ENCODE results near the gene EHMT1. TPM values are rescaled to one million over a fixed set of nuclear protein-coding genes. Genes with fewer than 3 reads are reported as not detected.
A peak's percentile ranks its signal among the peaks of the same experiment; 100 is the strongest.

EHMT1 gene
- total RNA-seq, 2 experiments from 2014 or later: 65.9 to 66.3 TPM

DNA sequence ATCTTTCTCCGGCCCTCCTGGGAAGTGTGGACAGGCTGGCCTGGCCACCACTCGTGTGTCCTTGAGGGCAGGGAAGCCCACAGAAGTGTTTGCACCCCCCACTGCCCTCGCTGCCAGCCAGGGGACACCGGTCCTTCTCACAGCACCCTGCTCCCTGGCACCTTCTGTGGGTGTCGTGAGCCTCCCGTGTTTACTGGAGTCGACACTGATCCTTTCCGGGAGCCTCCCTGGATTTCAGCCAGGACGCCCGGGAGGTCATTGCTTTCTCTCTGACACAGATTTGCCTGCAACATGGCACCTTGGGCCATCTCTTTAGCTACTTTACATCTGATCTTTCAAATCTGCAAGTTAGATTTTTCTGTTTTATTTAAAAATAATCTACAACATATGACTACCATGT, 138.3 kb downstream of the EHMT1 start:
- H3K27me3 Mint-ChIP-seq: no peaks in the 10 kb centered on the region
- H3K9me3 Mint-ChIP-seq: peaks cover 7% of the 10 kb centered on the region
- H3K27ac Mint-ChIP-seq: peak overlapping the region; percentile 61
- H3K36me3 Mint-ChIP-seq: peaks cover 73% of the 10 kb centered on the region
- no peak for DNase-seq
- H3K4me1 Mint-ChIP-seq: peaks cover 17% of the 10 kb centered on the region
- H3K4me3 Mint-ChIP-seq: no peak overlapping the region

DNA sequence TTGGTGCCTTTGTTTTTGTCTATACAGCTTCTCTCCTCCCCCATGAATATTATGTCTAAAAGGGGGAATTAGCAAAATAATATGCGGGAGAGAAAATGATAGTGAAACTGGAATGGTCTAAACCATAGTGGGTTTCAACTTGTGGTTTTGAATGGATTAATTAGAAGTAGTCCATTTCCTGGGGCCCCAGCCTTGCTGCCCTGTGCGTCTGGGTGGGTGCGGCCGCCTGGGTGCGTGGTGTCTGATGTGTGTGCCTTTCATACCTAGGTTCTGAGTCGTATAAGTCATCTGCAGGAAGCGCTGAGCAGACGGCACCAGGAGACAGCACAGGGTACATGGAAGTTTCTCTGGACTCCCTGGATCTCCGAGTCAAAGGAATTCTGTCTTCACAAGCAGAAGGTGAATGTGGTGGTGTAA, 138.8 kb downstream of the EHMT1 start:
- H3K4me1 Mint-ChIP-seq: peaks cover 17% of the 10 kb centered on the region
- no peak overlapping the region for H3K4me3 Mint-ChIP-seq
- H3K27ac Mint-ChIP-seq: peak overlapping the region; percentile 61
- peaks cover 7% of the 10 kb centered on the region for H3K9me3 Mint-ChIP-seq
- H3K36me3 Mint-ChIP-seq: peaks cover 72% of the 10 kb centered on the region
- DNase-seq: peak; percentile 57
- no peaks in the 10 kb centered on the region for H3K27me3 Mint-ChIP-seq

DNA sequence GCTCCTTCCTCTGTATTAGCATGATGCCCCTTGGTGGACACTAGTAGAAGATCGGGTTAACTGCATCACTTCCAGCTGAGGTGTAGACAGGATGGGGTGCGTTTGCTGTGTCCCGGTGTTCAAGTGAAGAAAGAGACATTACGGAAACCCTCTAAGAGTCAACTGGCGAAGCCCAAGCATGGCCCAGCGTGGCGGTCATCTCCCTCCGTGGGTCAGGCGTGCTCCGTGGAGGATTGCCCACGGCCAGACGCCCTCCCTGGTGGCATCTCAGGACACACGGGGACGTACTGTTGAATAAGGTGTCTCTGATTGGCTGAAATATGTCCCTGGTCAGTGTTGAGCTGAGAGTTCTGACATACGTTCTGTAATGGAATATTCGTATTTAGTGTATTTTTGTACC, 139.3 kb downstream of the EHMT1 start:
- H3K36me3 Mint-ChIP-seq: peaks cover 68% of the 10 kb centered on the region
- peaks cover 7% of the 10 kb centered on the region for H3K9me3 Mint-ChIP-seq
- no peak for DNase-seq
- peak overlapping the region; percentile 61 for H3K27ac Mint-ChIP-seq
- no peak overlapping the region for H3K4me3 Mint-ChIP-seq
- H3K27me3 Mint-ChIP-seq: no peaks in the 10 kb centered on the region
- H3K4me1 Mint-ChIP-seq: peaks cover 17% of the 10 kb centered on the region

DNA sequence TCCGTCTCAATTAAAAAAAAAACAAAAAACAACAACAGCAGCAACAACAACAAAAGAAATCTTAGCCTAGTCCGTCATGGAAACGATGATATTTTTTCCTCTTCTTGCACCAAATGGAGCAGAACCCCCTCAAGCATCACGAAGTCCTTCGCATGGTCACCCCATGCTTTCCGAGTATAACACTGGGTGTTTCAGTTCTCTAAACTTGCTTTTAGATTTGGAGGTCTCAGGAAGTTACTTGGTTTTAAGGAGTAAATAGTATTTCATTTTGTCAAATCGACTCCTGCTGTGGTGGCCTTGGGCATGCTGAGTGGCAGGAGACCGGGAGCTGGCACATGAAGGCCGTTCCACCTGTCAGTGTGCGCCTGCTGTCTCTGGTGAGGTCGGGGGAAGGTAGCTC, 140.3 kb downstream of the EHMT1 start:
- Mint-ChIP-seq H3K9me3 (peaks cover 7% of the 10 kb centered on the region), H3K27ac (peak overlapping the region; percentile 65), H3K4me1 (peaks cover 17% of the 10 kb centered on the region), H3K27me3 (no peaks in the 10 kb centered on the region), H3K36me3 (peaks cover 61% of the 10 kb centered on the region), H3K4me3 (no peak overlapping the region)
- no peak for DNase-seq

DNA sequence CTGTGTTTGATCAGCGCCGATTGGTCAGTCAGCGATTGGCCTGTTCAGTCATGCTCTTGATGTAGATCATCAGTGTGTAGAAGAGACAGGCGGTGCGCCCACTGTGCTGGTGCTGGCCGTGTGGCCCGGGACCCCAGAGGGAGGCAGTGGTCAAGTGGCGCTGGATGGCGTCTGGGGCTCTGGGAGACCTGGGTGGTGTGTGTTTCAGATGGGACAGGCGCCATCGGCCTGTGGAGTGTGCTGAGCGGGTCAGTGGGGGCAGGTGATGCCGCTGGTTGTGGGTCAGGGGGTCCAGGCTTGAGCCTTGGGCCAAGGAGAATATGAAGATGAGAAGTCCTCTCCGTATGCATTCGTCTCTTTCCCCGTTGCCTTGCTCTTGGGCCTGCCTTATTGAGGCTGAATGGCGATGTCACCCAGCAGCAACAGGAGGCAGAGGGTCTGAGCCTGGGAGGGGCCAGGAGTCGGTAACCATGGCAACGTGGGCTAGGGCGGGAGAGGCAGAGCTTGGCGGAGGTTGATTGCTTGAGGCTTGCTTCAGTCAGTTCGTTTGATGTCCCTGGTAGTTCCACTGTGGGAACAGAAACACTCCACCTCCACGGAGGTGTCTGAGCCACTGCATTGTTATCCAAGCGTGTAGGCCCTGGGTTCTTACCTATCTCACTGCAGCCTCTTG, 141.0 kb downstream of the EHMT1 start:
- Mint-ChIP-seq H3K4me3 (no peak overlapping the region), H3K36me3 (peaks cover 57% of the 10 kb centered on the region), H3K4me1 (peaks cover 17% of the 10 kb centered on the region), H3K27me3 (no peaks in the 10 kb centered on the region), H3K9me3 (peaks cover 7% of the 10 kb centered on the region), H3K27ac (peak overlapping the region; percentile 70)
- no peak for DNase-seq

DNA sequence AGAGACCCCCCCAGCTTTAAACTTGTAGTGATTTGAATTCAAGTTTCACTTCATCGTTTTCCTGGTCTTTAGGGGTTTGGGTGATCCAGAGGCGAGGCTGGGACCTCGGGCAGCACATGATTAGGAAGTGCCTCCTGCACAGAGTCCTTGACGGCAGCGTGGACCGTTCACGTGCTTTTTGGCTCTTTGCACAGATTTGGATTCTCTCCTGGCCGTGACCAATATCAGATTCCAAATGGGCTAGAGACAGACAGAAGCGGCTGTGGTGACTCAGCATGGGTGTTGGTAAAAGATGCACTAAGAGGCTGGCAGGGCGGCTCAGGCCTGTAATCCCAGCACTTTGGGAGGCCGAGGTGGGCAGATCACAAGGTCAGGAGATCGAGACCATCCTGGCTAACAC, 141.6 kb downstream of the EHMT1 start:
- H3K9me3 Mint-ChIP-seq: peaks cover 3% of the 10 kb centered on the region
- no peak overlapping the region for H3K4me3 Mint-ChIP-seq
- H3K27ac Mint-ChIP-seq: peak overlapping the region; percentile 70
- no peaks in the 10 kb centered on the region for H3K27me3 Mint-ChIP-seq
- peaks cover 51% of the 10 kb centered on the region for H3K36me3 Mint-ChIP-seq
- no peak for DNase-seq
- peaks cover 17% of the 10 kb centered on the region for H3K4me1 Mint-ChIP-seq

DNA sequence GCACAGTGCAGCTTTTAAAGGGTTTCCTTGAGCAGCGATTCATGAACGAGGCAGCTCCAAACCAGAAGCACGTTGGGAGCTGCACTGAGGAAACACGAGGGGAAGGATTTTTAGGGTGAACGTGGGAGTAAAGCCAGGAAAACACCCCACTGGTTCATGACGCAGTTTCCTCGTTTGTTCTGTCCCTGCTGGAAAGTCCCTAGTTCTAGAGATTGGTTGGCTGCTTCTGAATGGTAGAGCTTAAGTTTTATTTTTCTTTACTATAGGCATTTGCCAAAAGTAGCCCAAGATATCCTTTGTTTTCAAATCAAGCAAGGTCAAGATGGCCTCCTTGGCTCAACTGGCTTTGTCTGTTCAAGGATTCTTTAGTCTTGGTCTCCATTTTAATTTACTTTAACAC, 142.2 kb downstream of the EHMT1 start:
- H3K27ac Mint-ChIP-seq: peak overlapping the region; percentile 70
- H3K27me3 Mint-ChIP-seq: no peaks in the 10 kb centered on the region
- H3K9me3 Mint-ChIP-seq: no peaks in the 10 kb centered on the region
- H3K4me1 Mint-ChIP-seq: peaks cover 17% of the 10 kb centered on the region
- H3K4me3 Mint-ChIP-seq: no peak overlapping the region
- H3K36me3 Mint-ChIP-seq: peaks cover 50% of the 10 kb centered on the region
- DNase-seq: no peak

DNA sequence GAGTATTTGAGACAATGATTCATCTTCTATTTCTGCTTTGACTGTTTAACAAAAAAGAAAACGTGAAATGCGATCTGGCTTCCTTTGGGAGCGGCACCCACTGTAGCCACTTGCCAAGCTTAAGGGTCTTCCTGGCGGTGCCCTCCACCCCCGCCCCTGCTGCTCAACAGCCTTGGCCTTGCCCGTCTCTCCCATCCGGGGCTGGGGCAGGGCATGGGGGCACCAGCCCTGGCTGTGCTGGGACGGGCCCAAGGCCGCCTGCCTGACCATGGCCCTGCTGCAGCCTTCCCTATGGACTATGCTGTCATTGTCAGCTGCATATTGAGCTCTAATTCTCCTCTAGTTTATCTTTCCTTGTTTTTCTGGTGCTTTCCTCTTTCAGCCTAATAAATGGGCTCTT, 143.0 kb downstream of the EHMT1 start:
- Mint-ChIP-seq H3K4me3 (no peak overlapping the region), H3K36me3 (peaks cover 42% of the 10 kb centered on the region)

DNA sequence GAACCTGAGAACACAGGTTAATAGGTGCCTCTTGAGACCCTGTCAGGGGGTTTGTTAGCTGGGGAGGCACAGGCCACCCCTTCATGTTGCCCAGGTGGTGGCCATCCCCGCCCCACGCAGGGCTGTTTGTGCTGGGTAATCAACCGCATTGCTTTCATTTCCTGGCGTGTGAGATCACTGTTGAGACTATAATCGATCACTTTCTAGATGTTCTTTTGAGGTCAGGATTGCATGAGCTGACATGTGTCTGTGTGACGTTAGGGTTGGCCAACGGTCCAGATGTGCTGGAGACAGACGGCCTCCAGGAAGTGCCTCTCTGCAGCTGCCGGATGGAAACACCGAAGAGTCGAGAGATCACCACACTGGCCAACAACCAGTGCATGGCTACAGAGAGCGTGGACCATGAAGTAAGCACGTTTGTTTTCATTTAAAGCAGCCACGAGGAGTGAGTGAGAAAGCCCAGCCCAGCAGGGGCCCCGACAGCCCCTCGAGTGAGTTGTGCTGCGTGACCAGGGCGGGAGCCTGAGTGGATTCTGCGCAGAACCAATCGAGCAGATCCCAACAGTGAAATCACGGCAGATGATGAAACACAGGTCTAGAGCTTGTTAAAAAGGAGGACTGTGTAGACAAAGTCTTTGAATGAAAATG, 143.7 kb downstream of the EHMT1 start:
- no peak for DNase-seq
- Mint-ChIP-seq H3K4me3 (no peak overlapping the region), H3K9me3 (no peaks in the 10 kb centered on the region), H3K4me1 (peaks cover 9% of the 10 kb centered on the region), H3K36me3 (peaks cover 42% of the 10 kb centered on the region), H3K27me3 (no peaks in the 10 kb centered on the region), H3K27ac (peak overlapping the region; percentile 68)

More for the DNA sequence above, 143.0 kb downstream of the EHMT1 start:
- Mint-ChIP-seq H3K27ac (peak overlapping the region; percentile 68), H3K27me3 (no peaks in the 10 kb centered on the region), H3K9me3 (no peaks in the 10 kb centered on the region), H3K4me1 (peaks cover 16% of the 10 kb centered on the region)
- no peak for DNase-seq

DNA sequence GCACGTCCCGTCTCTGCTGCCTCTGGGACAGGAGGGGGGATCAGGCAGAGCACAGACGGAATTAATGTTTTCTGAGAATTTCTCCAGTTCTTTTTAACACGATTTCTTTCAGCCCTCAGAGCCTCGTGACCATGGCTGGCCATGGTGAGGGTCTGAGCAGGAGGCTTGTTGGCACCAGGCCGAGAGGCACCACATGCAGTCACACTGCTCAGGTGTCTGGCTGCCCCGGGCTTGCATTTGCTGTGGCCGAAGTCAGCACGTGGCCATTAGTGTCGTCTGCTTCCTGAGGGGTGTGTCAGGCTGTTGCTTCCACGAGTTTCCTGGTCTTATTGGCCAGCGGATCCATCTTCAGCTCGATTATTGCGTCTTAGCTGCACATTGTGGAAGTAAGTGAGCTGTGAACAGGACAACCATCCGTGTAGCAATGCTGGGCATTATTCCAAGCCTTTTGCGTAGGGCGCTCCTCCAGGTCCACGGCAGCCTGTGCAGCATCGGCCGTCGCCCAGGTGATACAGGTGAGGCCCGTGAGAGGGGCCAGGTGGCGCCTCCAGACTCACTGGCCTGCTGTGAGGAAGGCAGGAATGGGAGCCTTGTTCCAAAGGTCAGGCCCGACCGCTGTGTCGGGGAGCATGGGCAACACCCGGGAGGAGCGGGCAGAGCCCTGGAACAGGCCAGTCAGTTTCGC, 144.6 kb downstream of the EHMT1 start:
- Mint-ChIP-seq H3K4me1 (peaks cover 3% of the 10 kb centered on the region), H3K9me3 (no peaks in the 10 kb centered on the region), H3K36me3 (peaks cover 34% of the 10 kb centered on the region), H3K27me3 (no peaks in the 10 kb centered on the region), H3K4me3 (no peak overlapping the region), H3K27ac (no peak overlapping the region)
- no peak for DNase-seq

DNA sequence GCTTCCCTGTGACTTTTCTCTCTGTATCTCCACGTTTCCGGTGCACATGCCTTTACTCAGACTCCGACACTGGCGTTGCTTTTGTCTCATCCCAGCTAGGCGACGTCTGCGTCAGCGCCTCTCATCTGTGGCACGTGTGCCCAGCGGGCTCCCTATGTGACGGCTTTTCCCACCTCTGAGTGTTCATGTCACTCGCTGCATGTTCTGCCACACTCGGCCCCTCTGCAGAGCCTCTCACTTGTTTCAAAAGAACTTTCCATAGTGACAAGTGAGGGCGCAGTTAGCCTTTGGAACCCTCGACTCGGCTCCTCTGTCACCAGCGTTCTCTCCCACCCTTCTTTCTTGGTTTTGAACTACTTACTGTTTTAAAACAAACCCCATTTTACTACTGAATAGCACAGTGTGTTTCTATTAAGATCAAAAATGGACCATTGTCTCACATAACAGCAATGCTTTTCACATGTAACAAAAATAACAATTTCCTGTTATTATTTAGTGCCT, 145.4 kb downstream of the EHMT1 start:
- H3K4me3 Mint-ChIP-seq: no peak overlapping the region
- H3K36me3 Mint-ChIP-seq: peaks cover 29% of the 10 kb centered on the region
- no peaks in the 10 kb centered on the region for H3K9me3 Mint-ChIP-seq
- H3K4me1 Mint-ChIP-seq: peaks cover 3% of the 10 kb centered on the region
- H3K27me3 Mint-ChIP-seq: no peaks in the 10 kb centered on the region
- DNase-seq: no peak
- H3K27ac Mint-ChIP-seq: peak overlapping the region; percentile 12

DNA sequence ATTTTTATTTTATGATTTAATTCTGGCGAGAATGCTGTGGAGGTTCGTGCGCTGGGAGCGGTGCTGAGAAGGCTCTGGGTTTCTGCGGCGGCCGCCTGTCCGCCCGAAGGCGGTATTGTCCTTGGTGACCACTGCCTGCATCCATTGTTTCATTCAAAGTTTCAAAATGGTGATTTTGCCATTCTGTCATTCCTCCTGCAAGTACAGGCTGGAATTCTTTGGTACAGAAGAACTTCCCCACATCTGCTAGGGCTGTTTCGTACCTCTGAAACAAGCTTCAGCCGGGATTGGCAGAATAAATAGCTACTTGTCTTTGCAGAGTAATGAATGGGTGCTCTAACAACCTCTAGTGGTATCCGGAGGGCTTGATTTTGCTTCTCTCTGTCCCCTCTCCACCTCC, 146.2 kb downstream of the EHMT1 start:
- Mint-ChIP-seq H3K27ac (no peak overlapping the region), H3K9me3 (peaks cover under 1% of the 10 kb centered on the region), H3K27me3 (no peaks in the 10 kb centered on the region), H3K36me3 (peaks cover 29% of the 10 kb centered on the region), H3K4me3 (no peak overlapping the region), H3K4me1 (no peaks in the 10 kb centered on the region)
- DNase-seq: no peak

DNA sequence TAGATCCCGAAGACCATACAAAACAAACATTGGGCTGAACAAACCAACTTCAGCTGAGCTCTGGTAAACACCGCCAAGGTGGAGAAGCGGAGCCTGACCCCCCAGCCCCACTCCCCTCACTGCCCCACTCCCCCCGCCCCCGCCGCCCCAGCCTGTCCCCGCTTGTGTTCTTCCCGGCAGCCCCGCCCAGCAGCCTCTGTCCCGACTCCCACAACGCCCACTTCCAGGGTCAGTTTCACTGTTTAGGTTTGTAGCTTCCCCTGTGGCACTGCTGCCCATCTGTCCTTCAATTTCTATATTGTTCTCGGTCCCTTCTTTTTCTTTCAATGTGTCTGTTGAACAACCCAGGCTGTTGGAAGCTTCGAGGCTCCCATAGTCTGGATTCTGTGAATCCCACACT, 146.7 kb downstream of the EHMT1 start:
- DNase-seq: no peak
- Mint-ChIP-seq H3K27me3 (no peaks in the 10 kb centered on the region), H3K36me3 (peaks cover 32% of the 10 kb centered on the region), H3K9me3 (peaks cover 4% of the 10 kb centered on the region), H3K4me3 (no peak overlapping the region), H3K4me1 (no peaks in the 10 kb centered on the region), H3K27ac (no peak overlapping the region)

DNA sequence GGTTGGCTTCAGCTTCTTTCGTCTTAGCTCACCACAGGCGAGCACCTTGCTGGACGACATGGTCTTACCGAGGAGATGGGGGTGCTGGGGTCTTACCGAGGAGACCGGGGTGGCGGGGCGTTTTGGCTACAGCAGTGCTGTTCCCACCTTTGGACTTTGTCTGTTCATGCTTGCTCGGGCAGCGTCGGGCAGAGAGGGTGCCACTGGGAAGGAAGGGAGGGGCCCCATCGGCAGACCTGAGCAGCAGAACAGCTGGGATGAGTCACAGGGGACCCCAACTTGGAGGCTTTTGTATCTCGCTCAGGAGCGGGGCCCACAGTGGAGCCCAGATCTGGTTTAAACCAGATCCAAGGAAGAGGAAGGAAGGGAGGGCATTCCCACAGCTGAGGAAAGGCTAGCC, 152.8 kb downstream of the EHMT1 start:
- no peak overlapping the region for H3K27ac Mint-ChIP-seq
- no peaks in the 10 kb centered on the region for H3K4me1 Mint-ChIP-seq
- peaks cover 22% of the 10 kb centered on the region for H3K36me3 Mint-ChIP-seq
- peaks cover 4% of the 10 kb centered on the region for H3K9me3 Mint-ChIP-seq
- DNase-seq: no peak
- H3K27me3 Mint-ChIP-seq: no peaks in the 10 kb centered on the region
- no peak overlapping the region for H3K4me3 Mint-ChIP-seq

DNA sequence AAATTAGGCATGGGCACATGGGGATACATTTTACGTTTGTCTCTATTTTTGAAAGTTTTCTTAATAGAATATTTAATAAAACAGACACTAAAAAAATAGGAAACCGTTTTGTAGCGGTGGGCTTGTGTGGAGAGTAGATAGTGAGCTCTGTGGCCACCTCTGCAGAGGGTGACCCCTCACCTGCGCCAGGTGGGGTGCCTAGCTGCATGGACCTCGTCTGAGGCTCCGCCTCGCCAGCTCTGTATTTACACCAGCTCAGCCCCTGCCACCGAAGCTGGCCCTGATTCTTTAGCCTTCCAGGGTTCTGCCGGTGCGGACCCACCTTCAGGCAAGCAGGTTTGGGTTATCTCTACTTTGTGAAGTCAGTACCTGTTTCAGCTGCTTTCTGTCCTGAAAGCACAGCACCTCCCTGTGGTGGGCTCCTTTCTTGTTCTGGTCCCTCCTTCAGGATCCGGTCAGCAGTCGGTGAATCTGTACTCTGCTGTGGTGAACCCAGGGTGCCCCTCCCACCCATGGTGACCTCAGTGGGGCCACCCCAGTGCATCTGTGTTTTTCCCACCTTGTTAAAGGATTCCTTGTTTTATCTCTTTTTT, 153.6 kb downstream of the EHMT1 start:
- Mint-ChIP-seq H3K9me3 (peaks cover 4% of the 10 kb centered on the region), H3K27me3 (no peaks in the 10 kb centered on the region), H3K36me3 (peaks cover 19% of the 10 kb centered on the region), H3K4me3 (no peak overlapping the region), H3K27ac (no peak overlapping the region), H3K4me1 (no peaks in the 10 kb centered on the region)
- no peak for DNase-seq

Measured in activated naive CD8-positive, alpha-beta T cell treated with anti-CD3 and anti-CD28 coated beads for 36 hours (primary cell).